Muscle of arm (tissue), 14 donors: Measurements from ENCODE around the gene WDR1. TPM values are rescaled to one million over a fixed set of nuclear protein-coding genes. Genes with fewer than 3 reads are reported as not detected.
A peak's percentile ranks its signal among the peaks of the same experiment; 100 is the strongest.

Experiments used
- DNase-seq: peaks from one replicate; pipeline ENCODE4 v3.0.0-alpha.2; 2013
- long read RNA-seq, 11 donors: transcript quantifications; one replicate each; lab custom pipeline, GENCODE V29; 2026
- polyA plus RNA-seq, 12 donors: library from polyadenylated mRNA; unstranded; fragments of 120-200 nt; gene quantifications; one replicate each; pipeline ENCODE4 v1.2.1, GENCODE V29; 2013; ENCODE audit not compliant: insufficient read length in 12 of 12

WDR1 gene, protein sequence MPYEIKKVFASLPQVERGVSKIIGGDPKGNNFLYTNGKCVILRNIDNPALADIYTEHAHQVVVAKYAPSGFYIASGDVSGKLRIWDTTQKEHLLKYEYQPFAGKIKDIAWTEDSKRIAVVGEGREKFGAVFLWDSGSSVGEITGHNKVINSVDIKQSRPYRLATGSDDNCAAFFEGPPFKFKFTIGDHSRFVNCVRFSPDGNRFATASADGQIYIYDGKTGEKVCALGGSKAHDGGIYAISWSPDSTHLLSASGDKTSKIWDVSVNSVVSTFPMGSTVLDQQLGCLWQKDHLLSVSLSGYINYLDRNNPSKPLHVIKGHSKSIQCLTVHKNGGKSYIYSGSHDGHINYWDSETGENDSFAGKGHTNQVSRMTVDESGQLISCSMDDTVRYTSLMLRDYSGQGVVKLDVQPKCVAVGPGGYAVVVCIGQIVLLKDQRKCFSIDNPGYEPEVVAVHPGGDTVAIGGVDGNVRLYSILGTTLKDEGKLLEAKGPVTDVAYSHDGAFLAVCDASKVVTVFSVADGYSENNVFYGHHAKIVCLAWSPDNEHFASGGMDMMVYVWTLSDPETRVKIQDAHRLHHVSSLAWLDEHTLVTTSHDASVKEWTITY
- 100 to 1,000 TPM in 11 of 12 donors, not detected in 1; 141 to 195 (median 165) TPM for polyA plus RNA-seq
- long read RNA-seq, donor 1, transcript WDR1-213 (2 exons, 559 nt), result minor isoform, 7 of 54 reads
- long read RNA-seq, donor 1, transcript WDR1-204 (15 exons, 3,054 nt), result major isoform, 12 of 54 reads
- long read RNA-seq, donor 1, partial matches to known transcripts, result 35 of 54 reads
- long read RNA-seq, donor 1, other reads (novel, unspliced or antisense), result 0 of 54 reads
- long read RNA-seq, donor 2, transcript WDR1-204 (15 exons, 3,054 nt), result major isoform, 40 of 73 reads
- long read RNA-seq, donor 2, partial matches to known transcripts, result 28 of 73 reads
- long read RNA-seq, donor 2, other reads (novel, unspliced or antisense), result 0 of 73 reads
- long read RNA-seq, donor 3, transcript WDR1-204 (15 exons, 3,054 nt), result major isoform, 20 of 25 reads
- long read RNA-seq, donor 3, partial matches to known transcripts, result 0 of 25 reads
- long read RNA-seq, donor 3, other reads (novel, unspliced or antisense), result 0 of 25 reads
- long read RNA-seq, donor 4, transcript WDR1-204 (15 exons, 3,054 nt), result major isoform, 17 of 25 reads
- long read RNA-seq, donor 4, partial matches to known transcripts, result 5 of 25 reads
- long read RNA-seq, donor 4, other reads (novel, unspliced or antisense), result 0 of 25 reads
- long read RNA-seq, donor 5, transcript WDR1-204 (15 exons, 3,054 nt), result major isoform, 33 of 56 reads
- long read RNA-seq, donor 5, partial matches to known transcripts, result 19 of 56 reads
- long read RNA-seq, donor 5, other reads (novel, unspliced or antisense), result 0 of 56 reads
- long read RNA-seq, donor 6, transcript WDR1-204 (15 exons, 3,054 nt), result major isoform, 18 of 33 reads
- long read RNA-seq, donor 6, partial matches to known transcripts, result 15 of 33 reads
- long read RNA-seq, donor 6, other reads (novel, unspliced or antisense), result 0 of 33 reads
- long read RNA-seq, donor 7, transcript WDR1-204 (15 exons, 3,054 nt), result major isoform, 11 of 17 reads
- long read RNA-seq, donor 7, partial matches to known transcripts, result 6 of 17 reads
- long read RNA-seq, donor 7, other reads (novel, unspliced or antisense), result 0 of 17 reads
- long read RNA-seq, donor 8, transcript WDR1-204 (15 exons, 3,054 nt), result major isoform, 31 of 47 reads
- long read RNA-seq, donor 8, partial matches to known transcripts, result 14 of 47 reads
- long read RNA-seq, donor 8, other reads (novel, unspliced or antisense), result 0 of 47 reads
- long read RNA-seq, donor 9, transcript WDR1-213 (2 exons, 559 nt), result minor isoform, 6 of 37 reads
- long read RNA-seq, donor 9, transcript WDR1-204 (15 exons, 3,054 nt), result major isoform, 11 of 37 reads
- long read RNA-seq, donor 9, partial matches to known transcripts, result 18 of 37 reads
- long read RNA-seq, donor 9, other reads (novel, unspliced or antisense), result 0 of 37 reads
- long read RNA-seq, donor 10, transcript WDR1-204 (15 exons, 3,054 nt), result major isoform, 34 of 64 reads
- long read RNA-seq, donor 10, partial matches to known transcripts, result 26 of 64 reads
- long read RNA-seq, donor 10, other reads (novel, unspliced or antisense), result 0 of 64 reads
- long read RNA-seq, donor 11, transcript WDR1-204 (15 exons, 3,054 nt), result major isoform, 21 of 33 reads
- long read RNA-seq, donor 11, partial matches to known transcripts, result 7 of 33 reads
- long read RNA-seq, donor 11, other reads (novel, unspliced or antisense), result 0 of 33 reads

DNA sequence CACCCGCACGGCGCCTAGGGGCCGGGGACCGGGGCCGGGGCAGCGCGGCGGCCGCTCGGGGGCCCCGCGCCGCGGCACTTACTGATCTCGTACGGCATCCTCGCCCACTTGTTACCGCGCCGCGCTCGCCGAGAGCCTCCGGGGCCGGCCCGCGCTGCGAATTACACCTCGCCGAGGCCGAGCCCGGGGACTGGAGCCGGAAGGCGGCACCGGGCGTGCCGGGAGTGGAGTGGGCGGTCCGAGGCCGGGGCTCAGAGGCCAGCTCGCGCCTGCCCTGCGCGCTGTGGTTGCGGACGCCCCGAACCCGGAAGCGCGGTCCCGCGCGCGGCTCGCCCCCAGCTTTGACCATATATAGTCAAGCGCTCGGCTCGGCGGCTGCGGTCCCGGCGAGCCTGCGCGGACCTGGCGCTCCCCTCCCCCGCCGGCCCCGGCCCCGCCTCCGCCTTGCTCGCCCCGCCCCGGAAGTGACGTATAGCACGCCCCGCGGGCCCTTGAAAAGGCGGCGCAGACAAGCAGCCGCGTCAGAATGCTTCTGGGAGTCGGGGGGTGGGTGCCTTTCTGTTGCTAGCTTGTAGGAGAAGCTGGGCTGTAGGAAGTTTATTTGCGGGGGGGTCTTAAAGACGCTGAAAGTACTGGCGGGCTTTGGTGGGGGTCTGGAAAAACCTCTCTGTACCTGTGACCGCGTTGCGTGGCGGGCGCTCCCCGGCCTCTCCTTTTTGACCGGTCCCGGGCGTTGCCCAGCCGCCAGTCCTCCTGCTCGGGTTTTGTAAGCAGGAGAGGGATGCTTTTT is at the start of gene WDR1:
Gene WDR1 (minus strand): TSS at position 231 of the 790 bp plus-strand sequence. CDS start 133 bp downstream, at position 98.
- DNase-seq, result peak; percentile 96

DNA sequence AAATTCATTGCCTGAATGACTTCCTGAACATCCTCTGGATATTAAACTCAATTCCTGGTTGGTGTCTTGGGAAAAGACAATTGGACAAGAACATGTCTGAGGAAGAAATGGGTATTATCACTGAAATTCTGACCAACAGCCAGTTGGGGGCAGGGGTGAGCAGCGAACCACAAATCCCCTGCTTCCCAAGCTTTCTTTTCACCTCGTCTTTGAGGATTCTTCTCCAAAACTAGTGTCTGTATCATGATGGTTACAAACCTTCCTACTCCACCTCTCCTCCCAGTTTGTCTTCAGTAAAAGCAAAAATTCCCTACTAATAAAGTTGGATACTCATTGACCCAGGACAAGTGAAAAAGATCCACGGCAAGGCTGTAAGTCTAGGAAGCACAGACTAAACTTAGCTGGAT is 48.3 kb upstream of the WDR1 start:
- no peak for DNase-seq

DNA sequence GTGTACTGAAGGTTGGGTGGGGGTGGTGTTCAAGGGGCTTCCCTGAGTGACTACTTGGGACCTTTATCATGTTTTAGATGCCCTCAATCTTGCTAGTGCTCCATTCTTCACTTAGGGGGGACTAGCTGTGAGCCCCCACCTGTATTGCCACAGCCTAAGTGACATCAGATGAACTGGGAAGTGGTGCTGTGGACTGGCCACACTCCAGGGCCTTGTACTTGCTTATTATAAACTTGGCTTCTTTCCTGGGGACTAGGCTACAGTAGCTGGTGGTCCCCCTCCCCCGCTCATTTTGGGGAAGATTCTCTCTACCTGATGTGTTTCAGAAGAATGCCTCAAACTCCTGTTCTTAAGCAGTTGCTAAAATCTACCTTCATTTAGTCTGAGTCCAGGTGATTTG is 46.7 kb upstream of the WDR1 start:
- no peak for DNase-seq

DNA sequence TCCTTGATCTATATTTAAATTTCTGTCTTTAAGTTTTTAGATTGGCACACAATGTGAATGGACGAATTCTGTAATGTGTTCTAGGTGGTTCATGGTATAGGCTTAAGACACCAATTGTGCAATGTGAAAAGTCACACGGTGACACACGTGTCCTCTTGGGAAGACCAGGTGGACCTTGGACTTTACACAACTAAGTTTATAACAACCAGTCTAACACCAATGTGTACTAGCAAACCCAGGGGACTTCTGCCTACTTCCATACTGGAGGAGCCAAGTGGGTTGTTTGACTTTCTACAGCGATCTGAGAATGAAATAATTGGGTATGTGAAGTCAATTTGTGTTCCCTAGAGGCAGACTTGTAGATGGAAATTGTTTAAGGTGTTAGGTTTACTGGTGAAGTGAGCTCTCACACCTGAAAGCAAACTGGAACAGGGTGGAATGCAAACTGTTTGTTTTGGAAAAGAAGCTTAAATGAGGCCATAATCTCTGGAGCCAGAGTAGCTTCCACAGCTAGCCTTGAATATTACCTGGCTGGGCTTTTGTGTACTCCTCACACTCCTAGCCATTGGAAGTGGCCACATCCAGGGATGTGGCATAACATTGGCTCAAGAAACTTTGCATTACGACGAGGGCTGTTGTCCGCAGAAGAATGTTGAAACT is 45.9 kb upstream of the WDR1 start:
- DNase-seq, result no peak

DNA sequence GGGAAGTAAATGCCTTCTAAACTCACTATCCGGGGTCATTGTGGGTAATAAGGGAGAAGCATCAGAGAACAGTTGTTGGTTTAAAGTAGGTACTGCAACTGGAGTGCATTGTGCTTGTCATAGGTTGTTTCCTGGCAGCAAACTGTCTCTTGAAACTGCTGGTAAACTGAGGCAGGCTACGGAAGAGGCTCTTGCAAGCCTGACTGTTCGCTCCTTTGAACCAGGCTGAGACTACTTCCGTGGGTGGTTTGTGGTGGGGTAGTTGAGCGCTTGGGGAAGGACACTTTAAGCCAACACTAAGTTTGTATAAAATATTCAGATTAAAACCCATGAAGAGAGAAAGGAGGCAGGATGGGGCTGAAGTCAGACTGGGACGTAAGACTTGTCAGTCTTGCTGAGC is 45.2 kb upstream of the WDR1 start:
- no peak for DNase-seq

DNA sequence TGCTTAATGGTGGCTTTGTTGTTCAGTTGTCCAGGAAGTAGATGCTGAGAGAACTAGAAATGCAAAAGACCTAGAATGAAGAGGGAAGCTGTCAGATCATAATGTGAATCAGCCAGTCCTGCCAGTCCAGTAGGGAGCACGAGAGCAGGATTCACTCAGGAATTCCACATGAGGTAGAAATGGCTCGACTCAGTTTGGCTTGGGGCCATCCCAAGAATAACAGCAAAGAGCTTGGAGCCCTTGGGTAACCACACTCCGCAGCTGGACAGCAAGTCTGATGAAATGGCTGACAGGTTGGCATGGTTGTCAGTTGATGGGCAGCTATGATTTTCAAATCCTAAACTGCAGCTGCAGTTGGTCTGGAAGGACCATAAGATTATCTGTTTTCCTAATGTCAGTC is 44.5 kb upstream of the WDR1 start:
- DNase-seq, result no peak

DNA sequence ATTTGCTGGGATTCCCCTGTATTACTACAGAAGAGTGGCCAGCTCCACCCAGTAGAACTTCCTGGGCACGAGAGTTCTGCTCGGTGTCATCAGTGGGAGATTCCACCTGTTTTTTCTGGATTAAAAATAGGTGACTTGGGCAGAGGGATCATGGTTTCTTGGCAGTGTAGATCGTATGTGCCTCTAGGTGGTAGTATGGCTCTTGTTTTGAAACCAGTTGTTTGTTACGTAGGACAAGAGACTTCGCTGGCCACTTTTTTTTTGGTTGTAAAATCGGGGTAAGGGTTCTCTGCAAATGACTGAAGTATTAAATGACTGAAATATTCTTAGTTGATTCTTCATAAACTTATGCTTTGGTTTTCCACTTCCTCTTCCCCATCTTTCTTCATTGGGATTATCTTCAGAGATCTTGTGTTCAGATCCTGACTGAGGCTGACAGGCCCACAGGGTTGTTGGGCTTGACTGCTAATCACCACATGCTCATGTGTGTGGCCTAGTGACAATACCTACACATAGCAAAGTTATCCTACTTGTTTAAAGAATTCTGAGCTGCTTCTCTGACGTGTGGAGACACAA is 43.8 kb upstream of the WDR1 start:
- DNase-seq, result no peak

DNA sequence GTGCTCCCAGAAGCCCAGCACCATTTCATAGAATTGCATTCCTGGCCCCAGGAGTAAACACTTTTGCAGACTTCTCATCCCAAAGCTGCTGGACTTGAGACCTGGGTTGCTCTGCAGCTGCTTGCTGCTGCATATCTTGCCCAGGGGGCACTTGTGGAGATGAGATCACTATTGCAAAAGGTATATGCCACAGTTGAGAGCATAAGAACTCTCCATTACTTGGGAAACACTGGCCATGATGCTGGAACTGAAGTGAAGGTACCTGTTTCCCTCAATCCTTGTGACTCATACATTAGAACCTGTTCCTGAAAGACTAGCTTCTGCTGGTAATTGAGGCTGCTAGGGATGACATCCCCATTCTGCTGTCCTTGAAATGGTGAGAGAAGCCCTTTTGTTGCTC is 43.1 kb upstream of the WDR1 start:
- DNase-seq, result no peak

DNA sequence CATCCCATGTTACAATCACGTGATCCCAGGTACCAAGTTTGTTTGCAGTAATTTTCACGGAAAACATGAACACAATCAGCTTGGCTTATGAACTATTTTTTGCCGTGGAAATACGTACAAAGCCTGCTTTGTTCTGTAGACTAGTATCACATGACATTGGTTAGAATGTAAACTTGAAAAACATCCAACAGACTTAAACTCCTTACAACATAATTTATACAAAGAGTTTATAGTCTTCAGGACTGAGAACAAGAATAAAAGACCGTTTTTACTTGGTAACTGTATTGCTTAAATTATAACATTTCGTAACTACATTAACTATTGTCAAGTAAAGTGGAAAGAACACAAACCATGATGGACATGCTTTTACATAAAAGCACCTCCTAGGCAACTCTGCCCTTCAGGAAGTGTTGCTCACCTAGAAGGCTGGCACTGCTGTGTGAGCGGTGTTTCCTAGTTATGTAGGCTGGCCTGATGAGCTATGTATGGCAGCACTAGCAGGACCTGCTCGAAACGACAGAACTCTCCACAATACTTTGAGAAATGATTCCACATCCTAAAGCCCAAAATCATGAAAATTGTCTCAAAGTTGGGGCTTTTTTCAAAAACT is 41.8 kb upstream of the WDR1 start:
- no peak for DNase-seq

DNA sequence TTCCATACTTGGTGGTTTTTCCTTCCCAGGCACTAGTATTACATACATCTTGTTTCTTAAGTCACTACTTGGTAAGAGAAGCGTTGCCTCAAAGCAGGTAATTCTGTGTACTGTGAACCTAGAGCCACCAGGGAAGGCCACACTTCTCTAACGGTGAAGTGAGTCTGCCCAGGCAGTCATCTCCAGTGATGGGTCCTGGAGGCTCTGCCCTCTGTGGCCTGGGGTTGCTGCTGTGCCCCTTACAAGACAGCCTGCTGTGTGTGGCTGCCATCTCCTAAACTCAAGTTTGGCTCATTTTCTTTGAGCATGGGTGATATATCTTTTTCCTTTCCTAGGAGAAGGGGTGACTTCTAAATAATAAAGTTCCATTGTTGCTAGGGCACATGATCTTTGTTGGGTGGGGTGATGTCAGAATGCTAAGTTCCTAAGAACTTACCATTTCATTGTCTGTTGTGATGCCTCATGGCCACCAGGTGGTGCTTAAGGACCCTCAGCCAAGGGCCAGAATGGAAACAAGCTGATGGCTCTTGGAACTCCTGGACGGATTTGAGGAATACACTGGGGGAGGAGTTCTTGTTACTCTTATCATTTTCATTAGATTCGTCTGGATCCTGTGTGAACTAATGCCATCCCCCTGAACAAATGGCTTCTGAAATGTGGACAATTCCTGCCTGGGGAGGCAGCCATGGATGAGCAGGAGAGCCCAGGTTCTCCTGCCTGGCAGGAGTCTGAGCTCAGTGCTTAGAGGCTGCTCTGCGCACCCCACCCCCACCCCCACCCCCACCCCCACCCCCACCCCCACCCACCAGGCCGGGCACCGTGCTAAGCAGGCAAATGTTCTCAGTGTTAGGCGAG is 41.1 kb upstream of the WDR1 start:
- peak; percentile 66 for DNase-seq

DNA sequence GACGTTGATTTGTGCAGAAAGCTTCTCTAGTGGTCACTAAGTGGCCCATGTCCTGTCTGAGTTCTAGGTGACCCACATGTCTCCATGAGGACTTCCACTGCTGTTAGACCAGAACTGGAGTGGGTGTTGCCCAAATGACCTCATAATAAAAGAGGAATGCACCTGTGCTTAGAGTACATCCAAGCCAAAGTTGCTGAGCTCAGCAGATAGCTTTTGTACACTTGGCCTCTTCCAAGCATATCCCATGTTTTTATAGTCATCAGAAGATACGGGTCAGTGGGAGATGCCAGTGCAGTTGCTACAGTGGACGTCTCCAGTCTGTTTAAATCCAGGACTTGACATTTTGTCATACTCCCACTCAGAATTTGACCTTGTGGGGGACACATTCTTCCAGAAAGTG is 37.6 kb upstream of the WDR1 start:
- DNase-seq, result no peak

DNA sequence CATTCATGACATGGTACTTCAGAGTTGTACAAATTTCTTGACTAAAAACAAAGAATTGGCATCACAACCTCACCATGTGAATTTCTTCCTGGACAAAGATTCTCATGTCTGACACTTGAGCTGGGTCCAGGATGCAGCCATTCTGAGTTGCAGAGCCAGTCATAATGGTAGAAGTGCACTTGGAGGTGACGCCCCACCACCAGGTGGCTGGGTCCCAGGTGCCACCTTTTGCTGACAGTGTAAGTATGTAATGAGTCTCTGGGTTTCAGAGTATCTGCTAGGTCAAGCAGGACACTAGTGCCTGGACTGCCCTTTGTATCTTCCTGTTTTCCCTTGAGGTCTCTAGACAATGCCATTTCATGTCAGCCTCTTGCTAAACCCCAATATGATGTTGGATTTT is 36.6 kb upstream of the WDR1 start:
- DNase-seq, result no peak

DNA sequence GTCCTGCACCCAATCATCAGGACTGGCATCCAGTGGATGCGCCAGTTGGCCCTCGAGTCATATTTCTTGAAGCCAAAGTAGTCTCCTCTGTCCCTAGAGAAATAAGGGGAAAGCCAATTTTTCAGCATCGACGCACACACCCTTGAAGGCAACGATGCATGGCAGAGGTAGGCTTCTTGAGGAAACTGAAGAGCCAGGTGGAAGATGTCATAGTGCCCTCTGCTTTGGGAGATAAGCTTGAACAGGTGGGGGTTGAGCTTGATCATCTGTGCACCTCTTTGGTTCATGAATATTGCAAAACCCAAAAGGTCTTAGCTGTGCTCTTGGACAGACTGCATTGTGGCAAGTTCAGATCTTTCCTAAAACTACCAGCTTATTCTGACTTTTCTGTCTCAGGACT is 34.6 kb upstream of the WDR1 start:
- no peak for DNase-seq

DNA sequence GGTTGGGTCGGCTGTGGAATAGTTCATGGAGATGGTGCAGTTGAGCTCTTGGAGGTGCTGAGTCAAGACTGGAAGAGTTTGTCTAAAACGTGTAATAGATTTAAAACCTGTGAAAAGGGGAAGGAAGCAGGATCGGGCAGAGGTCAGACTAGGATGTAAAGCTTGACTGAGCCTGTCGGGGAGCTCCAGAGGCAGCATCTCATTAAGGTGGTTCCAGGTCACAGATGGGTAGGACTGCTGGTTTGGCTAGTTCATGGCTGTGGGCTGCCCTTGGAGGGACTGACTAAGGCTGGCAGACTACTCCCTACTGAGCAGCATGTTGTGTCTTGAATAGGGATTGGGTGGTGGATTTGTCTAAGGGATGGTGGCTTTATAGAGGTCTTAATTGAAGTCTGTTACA is 28.4 kb upstream of the WDR1 start:
- no peak for DNase-seq

DNA sequence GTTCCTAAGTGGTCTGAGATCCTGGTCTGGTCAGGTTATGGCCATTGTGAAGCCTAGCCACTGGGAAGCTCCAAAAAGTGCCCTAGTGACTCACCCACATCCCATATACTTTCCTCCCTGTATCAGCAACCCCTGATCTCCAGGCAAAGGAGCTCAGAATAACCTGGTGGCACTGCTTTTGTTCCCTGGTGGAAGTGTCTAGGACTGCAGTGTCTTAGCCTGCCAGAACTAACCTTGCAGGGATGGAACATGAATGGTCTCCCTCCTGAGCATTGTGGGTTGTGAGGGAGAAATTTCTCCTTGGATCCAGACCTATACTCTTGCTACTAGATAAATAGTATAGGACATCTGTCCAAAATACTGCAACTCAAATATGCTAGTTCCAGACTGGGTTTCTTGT is 27.9 kb upstream of the WDR1 start:
- DNase-seq, result no peak

DNA sequence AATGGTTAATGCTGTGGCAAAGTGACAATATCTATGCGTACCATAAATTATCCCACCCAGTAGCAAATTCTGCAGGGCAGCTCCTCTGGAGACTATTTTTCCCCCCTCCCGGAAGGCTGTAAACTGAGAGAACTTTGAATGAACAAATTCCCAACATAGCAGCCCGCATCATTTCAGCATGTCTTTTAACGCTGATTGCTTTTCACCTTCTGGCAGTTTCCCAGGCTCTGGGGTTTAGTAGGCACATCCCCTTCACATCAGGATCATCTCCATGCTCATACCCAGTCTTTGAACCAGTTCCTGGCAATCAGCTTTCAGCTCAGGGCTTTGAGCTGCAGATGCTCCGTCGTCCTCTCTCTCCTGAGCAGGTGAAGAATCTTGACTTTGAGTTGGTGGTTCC is 26.6 kb upstream of the WDR1 start:
- no peak for DNase-seq
